Measurements from ENCODE around the gene AP5S1. TPM values are rescaled to one million over a fixed set of nuclear protein-coding genes. Genes with fewer than 3 reads are reported as not detected.
A peak's percentile ranks its signal among the peaks of the same experiment; 100 is the strongest.

AP5S1 gene
- total RNA-seq, 2 donors from 2014 or later, result 4.9 to 5.3 TPM

DNA sequence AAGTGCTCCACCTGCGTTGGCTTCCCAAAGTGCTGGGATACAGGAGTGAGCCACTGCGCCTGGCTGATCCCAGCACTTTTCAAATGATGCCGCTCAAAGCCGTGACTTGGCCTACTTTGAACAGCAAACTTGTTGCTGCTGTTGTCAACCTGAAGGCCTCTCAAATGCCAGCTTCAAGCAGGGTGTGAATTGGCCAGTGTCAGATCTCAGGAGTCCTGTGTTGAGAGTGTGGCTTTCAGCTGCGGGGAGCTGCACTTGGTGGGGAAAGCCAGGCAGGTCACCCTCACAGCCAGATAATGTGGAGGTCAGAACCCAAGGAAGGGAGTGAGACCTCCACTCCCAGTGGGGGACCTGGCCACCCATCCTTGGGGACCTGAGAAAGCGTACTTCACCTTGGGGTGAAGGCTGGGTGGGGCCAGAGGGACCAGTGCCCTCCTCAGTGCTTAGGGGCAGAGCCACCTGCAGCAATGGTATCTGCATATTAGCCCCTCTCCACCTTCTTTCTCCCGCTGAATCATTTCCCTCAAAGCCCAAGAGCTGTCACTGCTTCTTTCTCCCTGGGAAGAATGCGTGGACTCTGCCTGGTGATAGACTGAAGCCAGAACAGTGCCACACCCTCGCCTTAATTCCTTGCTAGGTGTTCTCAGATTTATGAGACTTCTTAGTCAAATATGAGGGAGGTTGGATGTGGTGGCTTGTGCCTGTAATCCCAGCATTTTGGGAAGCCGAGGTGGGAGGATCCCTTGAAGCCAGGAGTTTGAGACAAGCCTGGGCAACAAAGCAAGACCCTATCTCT lies 49.7 kb downstream of the AP5S1 start:
- no peak overlapping the region for H3K27ac ChIP-seq
- no peaks in the 10 kb centered on the region for H3K27me3 ChIP-seq
- no peaks in the 10 kb centered on the region for H3K9me3 ChIP-seq
- WGBS, 2 donors, result 89 to 91% methylated on average over 9 to 10 of the region's 10 CpGs
- peaks cover 0 to 11% of the 10 kb centered on the region in 2 donors for H3K36me3 ChIP-seq (replicated peaks in 1 of 2; ENCODE audit: insufficient read depth in 1 of 2, low read depth in 2 of 2)
- no peak for DNase-seq
- no peaks in the 10 kb centered on the region for H3K4me1 ChIP-seq
- no peak for TF ChIP-seq POLR2A (IDR thresholded peaks at IDR 0.05)
- TF ChIP-seq, protein P1, sequence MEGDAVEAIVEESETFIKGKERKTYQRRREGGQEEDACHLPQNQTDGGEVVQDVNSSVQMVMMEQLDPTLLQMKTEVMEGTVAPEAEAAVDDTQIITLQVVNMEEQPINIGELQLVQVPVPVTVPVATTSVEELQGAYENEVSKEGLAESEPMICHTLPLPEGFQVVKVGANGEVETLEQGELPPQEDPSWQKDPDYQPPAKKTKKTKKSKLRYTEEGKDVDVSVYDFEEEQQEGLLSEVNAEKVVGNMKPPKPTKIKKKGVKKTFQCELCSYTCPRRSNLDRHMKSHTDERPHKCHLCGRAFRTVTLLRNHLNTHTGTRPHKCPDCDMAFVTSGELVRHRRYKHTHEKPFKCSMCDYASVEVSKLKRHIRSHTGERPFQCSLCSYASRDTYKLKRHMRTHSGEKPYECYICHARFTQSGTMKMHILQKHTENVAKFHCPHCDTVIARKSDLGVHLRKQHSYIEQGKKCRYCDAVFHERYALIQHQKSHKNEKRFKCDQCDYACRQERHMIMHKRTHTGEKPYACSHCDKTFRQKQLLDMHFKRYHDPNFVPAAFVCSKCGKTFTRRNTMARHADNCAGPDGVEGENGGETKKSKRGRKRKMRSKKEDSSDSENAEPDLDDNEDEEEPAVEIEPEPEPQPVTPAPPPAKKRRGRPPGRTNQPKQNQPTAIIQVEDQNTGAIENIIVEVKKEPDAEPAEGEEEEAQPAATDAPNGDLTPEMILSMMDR (IDR thresholded peaks at IDR 0.05), result no peak
- H3K4me3 ChIP-seq, result no peak overlapping the region
- ATAC-seq, result no peak
- intact Hi-C loops (cut with DNase I), result no loop called here

DNA sequence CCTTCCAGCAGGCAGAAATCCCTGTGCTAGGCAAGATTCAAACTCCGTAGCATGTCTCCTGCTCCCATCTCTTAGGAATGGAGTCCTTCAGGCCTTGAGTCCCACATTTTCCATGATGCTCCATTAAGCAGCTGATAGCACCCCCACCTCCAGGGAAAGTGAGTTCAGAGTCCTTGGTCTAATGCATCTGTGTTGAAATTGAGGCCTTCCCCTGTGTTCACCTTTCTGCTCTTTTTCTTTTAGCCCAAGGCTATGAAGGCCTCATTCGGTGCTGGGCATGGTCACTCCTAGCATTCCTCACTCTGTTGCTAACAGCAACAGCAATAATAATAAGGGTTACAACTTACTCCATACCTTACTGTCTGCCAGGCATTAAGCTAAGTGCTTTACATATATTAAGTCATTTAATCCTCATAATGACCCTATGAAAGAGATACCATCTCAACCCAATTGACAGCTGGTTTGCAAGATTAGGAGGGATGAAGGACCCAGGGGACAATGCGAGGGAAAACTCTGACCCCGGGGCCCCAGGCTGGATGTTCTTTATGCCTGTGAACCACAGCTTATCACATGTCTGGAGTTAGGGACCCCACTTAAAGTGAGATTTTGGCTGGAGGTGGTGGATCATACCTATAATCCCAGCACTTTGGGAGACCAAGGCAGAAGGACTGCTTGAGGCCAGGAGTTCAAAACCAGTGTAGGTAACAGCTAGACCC lies 51.4 kb downstream of the AP5S1 start:
- 86 to 95% methylated on average over 4 of the region's 4 CpGs for WGBS, 2 donors
- H3K9me3 ChIP-seq, result no peaks in the 10 kb centered on the region
- DNase-seq, result no peak

DNA sequence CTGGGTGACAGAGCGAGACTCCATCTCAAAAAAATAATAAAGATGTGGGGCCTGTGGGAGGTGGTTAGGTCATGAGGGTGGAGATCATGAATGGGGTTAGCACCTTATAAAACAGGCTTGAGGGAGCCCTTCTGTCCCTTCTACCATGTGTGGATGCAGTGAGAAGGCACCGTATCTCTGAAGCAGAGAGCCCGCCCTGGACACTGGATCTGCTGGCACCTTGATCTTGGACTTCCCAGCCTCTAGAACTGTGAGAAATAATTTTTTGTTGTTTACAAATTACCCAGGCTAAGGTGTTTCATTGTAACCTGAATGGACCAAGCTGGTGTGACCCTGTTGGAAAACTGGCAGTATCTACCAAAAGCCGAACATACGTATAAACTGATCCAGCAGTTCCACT lies 53.2 kb downstream of the AP5S1 start:
- TF ChIP-seq, protein P1 (IDR thresholded peaks at IDR 0.05), result no peak
- DNase-seq, result no peak
- WGBS, 2 donors, result 98 to 99% methylated on average over 5 of the region's 5 CpGs
- no peak overlapping the region for H3K27ac ChIP-seq
- peaks cover 0 to 4% of the 10 kb centered on the region in 2 donors for H3K36me3 ChIP-seq (replicated peaks in 1 of 2; ENCODE audit: insufficient read depth in 1 of 2, low read depth in 2 of 2)
- H3K4me3 ChIP-seq, result no peak overlapping the region
- no peaks in the 10 kb centered on the region for H3K4me1 ChIP-seq
- no peaks in the 10 kb centered on the region for H3K9me3 ChIP-seq
- intact Hi-C loops (cut with DNase I), result no loop called here
- ATAC-seq, result no peak
- H3K27me3 ChIP-seq, result no peaks in the 10 kb centered on the region

More for the DNA sequence above, 51.4 kb downstream of the AP5S1 start:
- no peaks in the 10 kb centered on the region for H3K4me1 ChIP-seq
- intact Hi-C loops (cut with DNase I), result no loop called here
- no peak for ATAC-seq
- no peak overlapping the region for H3K4me3 ChIP-seq
- TF ChIP-seq, protein P1 (IDR thresholded peaks at IDR 0.05), result no peak
- TF ChIP-seq POLR2A (IDR thresholded peaks at IDR 0.05), result no peak
- no peak overlapping the region for H3K27ac ChIP-seq
- no peaks in the 10 kb centered on the region for H3K27me3 ChIP-seq
- H3K36me3 ChIP-seq (replicated peaks in 1 of 2; ENCODE audit: insufficient read depth in 1 of 2, low read depth in 2 of 2), result peaks cover 0 to 5% of the 10 kb centered on the region in 2 donors

DNA sequence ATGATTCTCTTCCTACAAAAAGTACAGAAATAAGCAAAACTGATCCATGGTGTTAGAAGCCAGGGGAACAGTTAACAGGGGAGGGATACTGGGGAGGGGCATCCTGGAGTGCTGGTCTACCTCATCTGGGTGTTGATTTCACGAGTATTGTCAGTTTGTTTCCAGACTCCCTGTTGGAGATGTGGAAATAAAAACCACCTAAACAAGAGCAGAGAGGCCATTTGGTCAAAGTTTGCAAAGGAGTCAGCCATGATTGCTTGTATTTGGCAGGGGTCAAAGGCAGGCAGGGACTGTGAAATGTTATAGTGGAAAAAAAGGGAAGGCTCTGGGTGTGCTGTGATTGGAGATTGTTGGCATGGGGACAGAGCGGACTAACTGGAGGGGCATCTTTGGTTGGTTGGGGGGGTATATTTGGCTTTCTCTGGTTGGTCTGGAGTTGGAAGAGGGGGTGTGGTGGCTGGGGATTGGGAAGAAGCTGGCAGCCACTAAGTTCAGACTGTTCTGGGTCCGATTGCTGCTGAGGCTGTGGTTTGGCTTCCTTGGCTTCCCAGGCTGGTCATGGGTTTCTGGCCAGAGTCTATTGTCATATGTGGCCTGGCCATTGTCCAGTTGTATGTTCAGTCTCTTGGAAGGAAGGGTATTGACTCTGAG lies 54.0 kb downstream of the AP5S1 start:
- intact Hi-C loops (cut with DNase I), result no loop called here
- peaks cover 0 to 4% of the 10 kb centered on the region in 2 donors for H3K36me3 ChIP-seq (replicated peaks in 1 of 2; ENCODE audit: insufficient read depth in 1 of 2, low read depth in 2 of 2)
- H3K27me3 ChIP-seq, result no peaks in the 10 kb centered on the region
- H3K27ac ChIP-seq, result no peak overlapping the region
- no peak overlapping the region for H3K4me3 ChIP-seq
- TF ChIP-seq, protein P1 (IDR thresholded peaks at IDR 0.05), result no peak
- H3K9me3 ChIP-seq, result no peaks in the 10 kb centered on the region
- no peaks in the 10 kb centered on the region for H3K4me1 ChIP-seq
- ATAC-seq (no peak), DNase-seq (peak in 1 of 4 donors; percentile 11)
- WGBS, 2 donors, result 61 to 78% methylated on average over 3 of the region's 3 CpGs

Measured in body of pancreas (tissue), 4 donors.